A673 (cell line): ENCODE data around the gene MCM5. TPM values are rescaled to one million over a fixed set of nuclear protein-coding genes. Genes with fewer than 3 reads are reported as not detected.

ENCODE experiments used
- BruUV-seq: library from RNA; stranded (reverse); fragments of 400-500 nt; replicated peaks from 2 replicates; lab custom pipeline; 2021; lab: Mats Ljungman, UMichigan
- CTCF ChIA-PET: fragments of 300-600 bp; sonication (Branson Sonifier 250); formaldehyde crosslinking; loops from one replicate; lab custom pipeline; 2022; ENCODE audit warnings: antibody characterized with exemption; lab: Charles Lee
- POLR2A ChIA-PET: fragments of 300-600 bp; sonication (Branson Sonifier 250); formaldehyde crosslinking; loops from one replicate; lab custom pipeline; 2022; ENCODE audit warnings: antibody characterized with exemption; ENCODE audit not compliant: low non-redundant PET; lab: Charles Lee
- DNase-seq: peaks from one replicate; pipeline ENCODE4 v3.0.0-alpha.2; 2015; ENCODE audit warnings: low spot score
- H3K27ac ChIP-seq: fragments of 200-600 bp; sonication (generic); 2 replicates; pipeline ENCODE4 v1.5.1; 2016; ENCODE audit warnings: mixed run types, low read depth, mild to moderate bottlenecking, mixed read lengths, antibody characterized with exemption, low read length; ENCODE audit not compliant: poor library complexity, severe bottlenecking
- H3K27me3 ChIP-seq: fragments of 200-600 bp; sonication (generic); replicated peaks from 2 replicates; pipeline ENCODE4 v1.6.1; 2017; ENCODE audit warnings: mixed run types, low read depth, mild to moderate bottlenecking, mixed read lengths, antibody characterized with exemption, low read length; ENCODE audit not compliant: insufficient read depth, poor library complexity
- H3K36me3 ChIP-seq: fragments of 200-600 bp; sonication (generic); 2 replicates; pipeline ENCODE4 v1.6.1; 2016; ENCODE audit warnings: mixed run types, mild to moderate bottlenecking, mixed read lengths, antibody characterized with exemption, low read length; ENCODE audit not compliant: insufficient read depth, poor library complexity, severe bottlenecking
- H3K4me1 ChIP-seq: fragments of 200-600 bp; sonication (generic); 2 replicates; pipeline ENCODE4 v1.6.1; 2017; ENCODE audit warnings: mixed run types, mild to moderate bottlenecking, mixed read lengths, antibody characterized with exemption, low read length; ENCODE audit not compliant: insufficient read depth, poor library complexity, severe bottlenecking
- H3K4me3 ChIP-seq: fragments of 200-600 bp; sonication (generic); 2 replicates; pipeline ENCODE4 v1.5.1; 2016; ENCODE audit warnings: low read depth, mixed run types, mild to moderate bottlenecking, mixed read lengths, low read length; ENCODE audit not compliant: poor library complexity, severe bottlenecking
- H3K9me3 ChIP-seq: fragments of 200-600 bp; sonication (generic); 2 replicates; pipeline ENCODE4 v1.6.1; 2016; ENCODE audit warnings: mixed run types, low read depth, mild to moderate bottlenecking, mixed read lengths, antibody characterized with exemption, low read length; ENCODE audit not compliant: poor library complexity, severe bottlenecking
- CTCF ChIP-seq: fragments of 300-800, 200-600 bp; sonication (generic); conservative IDR thresholded peaks from 2 replicates; pipeline ENCODE4 v1.5.1; 2017; ENCODE audit warnings: low read depth, mild to moderate bottlenecking, antibody characterized with exemption, low read length, moderate library complexity, mixed read lengths
- EZH2 ChIP-seq: fragments of 200-600 bp; sonication (generic); IDR thresholded peaks from 2 replicates; pipeline ENCODE4 v1.6.1; 2017; ENCODE audit warnings: borderline replicate concordance, low read depth, mild to moderate bottlenecking, mixed read lengths, antibody characterized with exemption, low read length; ENCODE audit not compliant: poor library complexity, severe bottlenecking
- intact Hi-C: fragments of 100-400 bp; cut with micrococcal nuclease; formaldehyde crosslinking; loops from one replicate; pipeline ENCODE4 v1.10.0; 2022; ENCODE audit not compliant: unreplicated experiment
- total RNA-seq: library from RNA; stranded (reverse); gene quantifications from 2 replicates; pipeline ENCODE4 v1.2.3, GENCODE V29; 2021

MCM5 gene
- total RNA-seq, 1 experiment from 2014 or later = 245 TPM

DNA sequence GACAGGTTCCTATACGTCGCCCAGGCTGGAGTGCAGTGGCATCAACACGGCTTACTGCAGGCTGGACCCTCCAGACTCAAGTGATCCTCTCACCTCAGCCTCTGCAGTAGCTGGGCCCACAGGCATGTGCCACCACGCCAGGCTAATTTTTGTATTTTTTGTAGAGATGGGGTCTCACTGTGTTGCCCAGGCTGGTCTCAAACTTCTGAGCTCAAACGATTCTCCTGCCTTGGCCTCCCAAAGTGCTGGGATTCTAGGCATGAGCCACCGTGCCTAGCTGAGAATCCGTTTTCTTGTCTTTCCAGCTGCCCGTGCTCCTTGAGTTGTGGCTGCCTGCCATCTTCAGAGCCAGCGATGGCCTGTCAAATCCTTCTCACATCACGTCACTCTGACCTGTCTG, 56.8 kb downstream of the MCM5 start:
- TF ChIP-seq EZH2 (no peak), CTCF (no peak)
- BruUV-seq = no TSS peak
- Histone ChIP-seq H3K4me3 (no peak overlapping the region), H3K36me3 (no peaks in the 10 kb centered on the region), H3K27ac (no peak overlapping the region), H3K9me3 (no peaks in the 10 kb centered on the region), H3K27me3 (no peaks in the 10 kb centered on the region), H3K4me1 (peaks cover 21% of the 10 kb centered on the region)
- ChIA-PET CTCF (interaction anchor here (0.8 kb wide), 1 partner anchor 88 kb away, joined by 7 read pairs; no protein-coding TSS in a partner anchor), POLR2A (no interaction called here)
- no peak for DNase-seq
- intact Hi-C loops = loop anchor here (5.0 kb wide), 2 partner anchors 104 to 106 kb away; no protein-coding TSS in a partner anchor

GRCh38 chr22:35457729-35458546, 58.0 kb downstream of the MCM5 start:
- Histone ChIP-seq H3K4me3 (no peak overlapping the region), H3K27me3 (no peaks in the 10 kb centered on the region), H3K27ac (no peak overlapping the region), H3K36me3 (no peaks in the 10 kb centered on the region), H3K9me3 (no peaks in the 10 kb centered on the region), H3K4me1 (peaks cover 21% of the 10 kb centered on the region)
- POLR2A ChIA-PET = no interaction called here
- intact Hi-C loops = loop anchor here (1.0 to 5.0 kb wide), 3 partner anchors 104 to 125 kb away; no protein-coding TSS in a partner anchor
- BruUV-seq = no TSS peak
- TF ChIP-seq EZH2 = no peak
- no peak for TF ChIP-seq CTCF
- DNase-seq = no peak
- CTCF ChIA-PET = no interaction called here

DNA sequence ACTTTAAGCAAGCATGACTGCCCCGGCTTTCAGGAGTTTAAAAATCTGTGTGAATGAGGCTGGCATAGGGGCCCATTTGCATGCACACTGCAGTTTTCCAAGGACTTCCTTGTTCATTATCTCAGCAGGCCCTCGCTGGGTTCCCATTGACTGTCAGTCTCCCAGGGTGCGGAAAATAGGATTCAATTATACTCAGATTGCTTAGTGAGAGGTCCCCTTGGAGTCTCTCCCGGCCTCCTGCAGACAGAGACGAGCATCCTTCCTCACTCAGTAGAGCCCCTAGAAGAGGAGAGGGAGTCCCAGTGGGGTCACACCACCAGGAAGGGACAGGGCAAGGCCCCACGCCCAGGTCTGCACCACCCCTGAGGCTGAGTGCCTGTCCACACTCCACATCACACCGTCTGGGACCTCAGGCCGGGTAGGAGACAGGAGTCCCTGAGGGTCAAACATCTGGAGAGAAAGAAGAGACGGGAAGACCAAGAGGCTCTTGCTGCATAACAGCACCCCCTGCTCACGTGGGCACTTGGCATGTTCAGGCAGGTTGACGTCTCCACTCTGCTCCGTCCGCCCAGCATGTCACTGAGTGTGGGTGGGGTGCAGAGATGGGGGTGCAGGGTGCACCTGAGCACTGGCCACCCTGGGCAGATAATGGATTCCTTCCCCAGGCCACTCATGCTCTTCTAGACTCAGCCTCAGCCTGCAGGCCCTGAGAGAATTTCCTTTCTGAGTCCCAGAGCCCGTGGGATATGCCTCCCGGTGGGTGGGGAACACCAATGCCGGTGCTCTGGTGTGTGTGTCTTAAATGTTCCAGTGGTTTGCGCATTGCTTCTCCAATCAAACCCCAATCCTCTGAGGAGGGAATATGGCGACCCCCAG, 58.8 kb downstream of the MCM5 start:
- BruUV-seq = no TSS peak
- peak; percentile 97 for DNase-seq
- intact Hi-C loops = loop anchor here (1.0 to 5.0 kb wide), 3 partner anchors 104 to 125 kb away; no protein-coding TSS in a partner anchor
- ChIA-PET CTCF (no interaction called here), POLR2A (no interaction called here)
- H3K36me3 ChIP-seq = no peaks in the 10 kb centered on the region
- TF ChIP-seq CTCF (no peak), EZH2 (no peak)
- no peak overlapping the region for H3K27ac ChIP-seq
- no peaks in the 10 kb centered on the region for H3K27me3 ChIP-seq
- H3K4me1 ChIP-seq = peaks cover 21% of the 10 kb centered on the region
- no peaks in the 10 kb centered on the region for H3K9me3 ChIP-seq
- H3K4me3 ChIP-seq = no peak overlapping the region
